OCI-M2 (cell line): Measurements from ENCODE around the gene RASA4B.
"Not testable (repeated sequence)": the region's sequence is repeated elsewhere in the genome, so short reads cannot be mapped to it uniquely, and the experiment has no call there.

Experiments
- DNase-seq: peaks from one replicate; lab custom pipeline; 2025; ENCODE audit not compliant: unreplicated experiment; lab: John Stamatoyannopoulos, UW

RASA4B gene

DNA sequence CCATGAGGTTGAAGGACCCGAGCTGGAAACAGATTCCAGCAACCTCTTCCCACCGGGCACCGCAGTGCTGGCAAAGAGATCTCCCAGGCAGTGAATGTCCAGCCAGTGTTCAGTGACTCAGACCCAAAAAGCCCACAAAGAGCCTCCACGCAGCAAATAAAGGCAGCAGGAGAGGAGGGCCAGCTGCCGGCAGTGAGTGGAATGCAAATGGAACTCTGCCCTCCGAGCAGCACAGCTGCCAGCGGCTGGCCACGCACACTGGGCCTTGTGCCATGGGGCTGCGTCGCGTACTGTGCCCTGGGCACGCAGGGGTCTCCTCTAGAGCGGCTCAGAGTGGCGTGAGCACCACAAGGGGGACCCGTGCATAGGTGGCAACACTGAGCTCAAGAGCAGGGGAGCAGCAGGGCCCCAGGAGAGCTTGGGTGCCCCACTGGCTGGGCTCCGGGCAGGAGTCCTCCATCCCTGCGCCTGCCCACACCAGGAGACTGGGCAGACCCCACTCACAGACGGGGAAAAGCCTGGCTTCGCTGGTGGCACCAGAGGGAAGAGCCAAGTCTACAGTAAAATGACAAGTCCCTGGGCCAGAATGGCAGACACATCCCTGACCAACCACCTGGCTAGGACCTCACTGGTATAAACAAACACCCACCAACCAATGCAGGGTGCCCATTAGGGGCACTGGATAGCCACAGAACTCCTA lies 42.7 kb downstream of the RASA4B start:
- DNase-seq, result not testable (repeated sequence)

DNA sequence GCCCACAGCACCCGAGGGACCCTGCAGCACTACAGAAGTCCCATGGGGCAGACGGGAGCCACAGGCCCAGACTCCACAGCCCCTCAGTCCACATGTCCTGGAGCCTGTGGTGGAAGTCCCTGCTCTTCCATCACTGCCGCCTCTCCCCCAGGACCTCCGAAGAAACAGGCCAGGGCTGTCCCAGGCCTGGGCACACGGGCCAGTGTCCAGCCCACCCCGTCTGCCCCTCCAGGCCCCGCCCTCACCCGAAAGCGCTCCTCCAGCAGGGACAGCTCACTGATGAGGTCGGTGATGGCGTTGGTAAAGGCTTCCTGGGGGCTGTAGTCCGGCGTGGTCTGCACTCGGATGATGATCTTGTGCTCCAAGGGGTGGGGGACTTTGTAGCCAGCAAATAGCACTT lies 43.5 kb downstream of the RASA4B start:
- not testable (repeated sequence) for DNase-seq

- DNase-seq, result no peak
Observed at GRCh38 chr7:102473271-102473991, 44.1 kb downstream of the RASA4B start.

DNA sequence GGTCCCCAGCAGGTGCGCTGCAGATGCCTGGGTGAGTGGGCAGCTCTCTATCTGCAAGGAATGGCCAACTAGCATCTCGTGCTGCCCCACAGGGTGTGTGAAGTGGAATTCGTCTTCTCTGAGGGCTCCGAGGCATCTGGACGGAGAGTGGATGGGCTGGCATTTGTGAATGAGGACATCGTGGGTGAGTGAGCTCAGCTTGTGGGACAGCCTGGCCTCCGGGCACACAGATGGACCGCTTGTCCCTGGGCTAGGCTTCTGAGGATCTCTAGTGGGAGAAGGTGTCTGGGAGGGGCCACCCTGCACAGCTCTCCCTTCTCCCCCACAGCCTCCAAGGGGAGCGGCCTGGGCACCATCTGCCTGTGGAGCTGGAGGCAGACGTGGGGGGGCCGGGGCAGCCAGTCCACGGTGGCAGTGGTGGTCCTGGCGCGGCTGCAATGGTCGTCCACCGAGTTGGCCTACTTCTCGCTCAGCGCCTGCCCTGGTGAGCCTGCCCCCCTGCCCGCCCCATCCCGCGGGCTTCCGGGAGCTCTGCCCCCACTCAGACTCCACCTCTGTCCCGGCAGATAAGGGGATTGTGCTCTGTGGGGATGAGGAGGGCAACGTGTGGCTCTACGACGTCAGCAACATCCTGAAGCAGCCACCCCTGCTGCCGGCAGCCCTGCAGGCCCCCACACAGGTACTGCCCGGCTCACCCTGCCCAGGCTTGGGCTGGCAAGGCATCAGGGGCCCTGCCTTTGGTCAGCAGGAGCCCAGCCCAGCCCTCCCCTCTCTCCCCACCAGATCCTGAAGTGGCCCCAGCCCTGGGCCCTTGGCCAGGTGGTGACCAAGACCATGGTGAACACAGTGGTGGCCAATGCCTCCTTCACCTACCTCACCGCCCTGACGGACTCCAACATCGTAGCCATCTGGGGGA lies 45.2 kb downstream of the RASA4B start:
- no peak for DNase-seq

- no peak for DNase-seq
Observed at GRCh38 chr7:102471791-102472125, 45.8 kb downstream of the RASA4B start.

DNA sequence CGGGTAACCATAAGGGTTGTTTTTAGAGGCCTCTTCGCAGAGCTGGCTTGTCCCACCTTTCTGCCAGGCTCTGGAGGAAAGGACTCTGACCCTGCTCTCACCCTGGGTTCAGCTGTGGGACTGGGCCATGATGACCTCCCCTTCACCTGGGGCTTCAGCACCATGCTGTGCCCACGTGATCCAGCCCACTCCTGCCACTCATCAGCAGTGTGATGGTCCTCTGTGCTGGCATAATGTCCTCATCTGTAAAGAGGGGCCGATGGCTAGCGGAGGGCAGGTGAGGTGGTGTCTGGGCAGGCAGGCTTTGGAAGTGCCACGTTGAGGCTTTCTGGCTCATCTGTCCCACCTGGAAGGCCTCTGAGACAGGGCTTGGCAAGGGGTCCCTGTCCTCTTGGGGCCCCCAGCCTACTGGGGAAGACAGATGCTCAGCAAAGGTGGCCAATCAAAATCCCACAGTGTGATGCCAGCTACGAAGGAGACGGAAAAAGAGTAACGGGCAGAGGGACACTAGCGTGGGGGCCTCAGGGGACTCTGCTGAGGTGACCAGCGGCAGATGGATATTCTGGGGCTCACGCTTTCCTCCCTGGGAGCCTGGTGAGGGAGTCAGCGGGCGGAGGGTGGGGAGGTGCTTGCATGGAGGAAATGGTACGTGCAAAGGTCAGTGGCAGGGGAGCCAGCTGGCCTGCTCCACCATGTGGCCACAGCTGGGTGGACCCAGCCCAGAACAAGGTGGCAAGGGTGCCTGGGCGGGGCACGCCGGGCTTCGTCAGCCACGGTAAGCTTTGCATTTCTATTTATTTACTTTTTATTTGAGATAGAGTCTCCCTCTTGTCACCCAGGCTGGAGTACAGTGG lies 47.4 kb downstream of the RASA4B start:
- DNase-seq, result no peak

DNA sequence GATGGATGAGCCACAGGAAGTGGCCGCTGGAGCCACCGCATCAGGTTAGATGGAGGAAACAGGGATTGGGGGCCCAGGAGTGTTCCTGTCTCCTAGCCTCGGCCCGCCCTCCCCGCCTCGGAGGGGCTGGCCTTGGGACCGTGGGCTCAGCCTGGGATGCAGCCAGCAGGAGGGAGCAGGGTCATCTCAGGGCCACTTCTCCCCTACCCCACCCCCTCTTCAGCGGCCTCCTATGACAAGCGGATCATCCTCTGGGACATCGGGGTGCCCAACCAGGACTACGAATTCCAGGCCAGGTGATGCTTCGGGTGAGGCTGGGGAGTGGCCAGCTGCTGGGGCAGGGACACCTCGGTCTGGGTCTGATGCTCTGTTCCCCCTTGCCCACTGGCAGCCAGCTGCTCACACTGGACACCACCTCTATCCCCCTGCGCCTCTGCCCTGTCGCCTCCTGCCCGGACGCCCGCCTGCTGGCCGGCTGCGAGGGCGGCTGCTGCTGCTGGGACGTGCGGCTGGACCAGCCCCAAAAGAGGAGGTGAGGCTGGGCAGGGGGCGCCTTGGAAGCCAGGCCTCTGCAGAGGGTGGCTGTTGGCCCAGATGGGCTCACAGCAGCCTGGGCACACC lies 48.1 kb downstream of the RASA4B start:
- no peak for DNase-seq

GRCh38 chr7:102468478-102469350 lies 48.9 kb downstream of the RASA4B start:
- no peak for DNase-seq

DNA sequence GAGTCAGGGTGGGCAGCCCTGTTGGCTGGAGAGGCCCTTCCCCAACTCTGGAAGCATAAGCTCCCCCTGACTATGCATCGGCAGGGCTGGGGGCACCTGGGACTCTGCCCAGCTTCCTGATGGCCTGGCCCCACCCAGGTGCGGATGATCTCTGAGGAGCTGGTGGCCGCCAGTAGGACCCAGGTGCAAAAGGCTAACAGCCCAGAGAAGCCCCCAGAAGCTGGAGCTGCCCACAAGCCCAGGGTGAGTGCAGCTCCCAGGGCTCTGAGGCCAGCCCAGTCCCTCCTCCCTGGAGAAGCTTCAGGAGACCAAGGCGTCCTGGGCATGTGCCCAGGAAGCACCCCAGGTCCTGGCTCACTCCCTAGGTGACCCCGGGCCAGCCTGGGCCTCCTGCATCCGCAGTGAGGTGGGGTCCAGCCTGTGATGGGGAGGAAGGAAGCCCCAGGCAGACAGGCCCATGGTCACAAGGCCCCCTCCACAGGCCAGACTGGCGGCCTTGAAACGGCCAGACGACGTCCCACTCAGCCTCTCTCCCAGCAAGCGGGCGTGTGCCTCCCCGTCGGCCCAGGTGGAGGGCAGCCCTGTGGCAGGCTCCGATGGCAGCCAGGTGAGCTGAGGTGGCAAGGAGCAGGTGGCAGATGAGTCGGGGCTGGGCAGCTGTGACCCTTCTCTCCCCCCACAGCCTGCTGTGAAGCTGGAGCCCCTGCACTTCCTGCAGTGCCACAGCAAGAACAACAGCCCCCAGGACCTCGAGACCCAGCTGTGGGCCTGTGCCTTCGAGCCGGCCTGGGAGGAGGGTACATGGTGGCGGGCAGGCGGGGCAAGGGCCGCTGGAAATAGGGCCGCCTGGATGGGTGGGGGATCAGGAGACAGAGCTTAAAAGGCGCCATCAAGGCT lies 49.7 kb downstream of the RASA4B start:
- DNase-seq, result no peak

DNA sequence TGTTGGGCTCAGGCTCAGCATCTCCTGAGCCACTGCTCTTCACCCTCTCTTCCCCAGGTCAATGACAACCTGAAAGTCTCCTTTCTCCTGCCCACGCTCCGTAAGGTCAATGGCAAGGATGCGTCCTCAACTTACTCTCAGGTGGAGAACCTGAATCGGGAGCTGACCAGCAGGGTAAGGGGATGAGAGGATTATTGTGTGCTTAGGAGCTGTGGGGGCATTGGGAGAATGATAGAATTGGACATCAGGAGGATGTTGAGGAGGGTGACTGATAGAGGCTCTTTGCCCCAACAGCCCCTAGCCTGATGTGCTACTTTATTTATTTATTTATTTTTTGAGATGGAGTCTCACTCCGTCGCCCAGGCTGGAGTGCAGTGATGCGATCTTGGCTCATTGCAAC lies 51.5 kb downstream of the RASA4B start:
- no peak for DNase-seq

DNA sequence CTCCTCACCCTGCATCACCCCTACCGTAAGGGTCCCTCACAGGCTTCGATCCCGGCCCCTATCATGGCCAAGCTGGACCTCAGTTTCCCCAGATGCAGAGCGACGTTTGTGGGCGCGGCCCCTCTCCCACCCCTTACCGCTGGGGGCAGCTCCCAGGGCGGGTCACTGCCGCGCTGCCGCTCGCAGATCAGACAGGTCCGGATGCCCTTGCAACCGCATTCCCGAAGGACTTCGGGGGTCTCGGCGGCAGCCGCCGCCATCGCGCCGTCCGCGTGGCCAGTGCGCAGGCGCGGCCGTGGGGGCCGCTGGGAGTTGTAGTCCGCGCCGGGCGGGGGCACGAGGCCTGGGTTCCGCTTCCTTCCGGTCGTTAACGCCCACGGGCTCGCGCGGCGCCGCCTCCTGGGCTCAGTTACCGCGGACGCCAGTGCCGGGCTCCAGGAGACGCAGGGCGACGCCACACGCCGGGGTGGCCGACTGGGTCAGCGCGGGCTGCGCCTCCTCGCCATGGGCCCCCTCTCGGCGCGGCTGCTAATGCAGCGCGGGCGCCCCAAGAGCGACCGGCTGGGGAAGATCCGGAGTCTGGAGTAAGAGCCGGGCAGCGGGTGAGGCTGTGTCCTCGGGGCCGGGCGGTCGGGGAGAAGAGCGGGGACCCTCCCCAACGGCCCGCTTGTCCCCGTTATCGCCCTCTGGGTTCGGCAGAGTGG lies 52.8 kb downstream of the RASA4B start, which contains the start of the genes ALKBH4 and LRWD1:
TSS of gene ALKBH4 (minus strand) at position 287 of the 704 bp plus-strand sequence. CDS start at position 260, 27 bp downstream.
TSS of gene LRWD1 (plus strand) at position 408 of the 704 bp plus-strand sequence. CDS start at position 505, 97 bp downstream.
- peak; percentile 61 for DNase-seq

DNA sequence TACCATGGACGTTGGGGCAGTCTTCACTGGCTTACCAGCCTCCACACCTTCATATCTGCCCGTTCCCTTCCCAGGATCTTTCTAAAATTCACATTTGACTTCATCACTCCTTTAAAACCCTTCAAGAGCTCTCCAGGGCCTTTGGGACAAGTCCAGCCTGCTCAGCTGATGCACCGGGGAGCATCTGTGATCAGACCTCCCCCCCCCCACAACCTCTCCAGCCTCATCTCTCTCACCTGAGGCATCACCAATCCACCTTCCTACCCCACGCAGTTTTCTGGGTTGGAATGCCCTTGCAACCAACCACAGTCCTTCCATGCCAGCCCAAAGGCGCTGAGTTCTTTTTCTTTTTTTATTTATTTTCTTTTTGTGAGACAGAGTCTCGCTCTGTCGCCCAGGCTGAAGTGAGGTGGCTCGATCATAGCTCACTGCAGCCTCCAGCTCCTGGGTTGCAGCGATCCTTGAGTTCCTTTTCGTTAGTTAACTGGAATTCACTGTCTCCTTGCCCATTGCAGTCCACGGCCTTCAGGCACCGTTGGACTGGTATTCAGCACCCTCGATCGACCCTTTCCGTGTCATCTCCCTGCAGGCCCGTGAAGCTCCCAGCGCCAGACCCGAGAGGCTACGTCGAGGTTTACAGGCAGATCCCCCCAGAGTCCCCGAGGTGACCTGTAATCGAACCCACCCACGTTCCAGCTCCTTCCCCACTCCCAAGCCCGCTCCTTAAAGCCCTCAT lies 53.6 kb downstream of the RASA4B start:
- no peak for DNase-seq

DNA sequence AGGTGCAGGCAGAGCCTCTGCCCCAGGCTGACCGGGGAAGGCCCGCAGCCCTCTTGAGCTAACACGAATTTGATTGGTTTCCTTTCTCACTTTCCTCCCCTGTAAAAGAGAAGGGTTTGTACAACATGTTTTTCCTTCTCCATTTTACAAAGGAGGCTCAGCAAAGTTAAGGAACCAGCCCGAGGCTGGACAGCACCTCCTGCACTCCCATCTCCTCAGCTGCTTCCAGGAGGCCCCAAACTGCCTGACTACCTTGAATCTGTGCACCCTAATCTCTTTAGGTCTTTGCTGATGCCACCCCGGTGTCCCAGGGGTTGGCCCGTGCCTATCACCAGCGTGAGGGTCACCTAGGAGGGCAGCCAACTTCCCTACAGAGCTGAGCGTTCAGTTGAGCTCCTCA lies 57.1 kb downstream of the RASA4B start:
- no peak for DNase-seq

GRCh38 chr7:102459221-102459844 lies 58.2 kb downstream of the RASA4B start:
- DNase-seq, result no peak

- no peak for DNase-seq
Observed at GRCh38 chr7:102457352-102457924, 60.1 kb downstream of the RASA4B start.

DNA sequence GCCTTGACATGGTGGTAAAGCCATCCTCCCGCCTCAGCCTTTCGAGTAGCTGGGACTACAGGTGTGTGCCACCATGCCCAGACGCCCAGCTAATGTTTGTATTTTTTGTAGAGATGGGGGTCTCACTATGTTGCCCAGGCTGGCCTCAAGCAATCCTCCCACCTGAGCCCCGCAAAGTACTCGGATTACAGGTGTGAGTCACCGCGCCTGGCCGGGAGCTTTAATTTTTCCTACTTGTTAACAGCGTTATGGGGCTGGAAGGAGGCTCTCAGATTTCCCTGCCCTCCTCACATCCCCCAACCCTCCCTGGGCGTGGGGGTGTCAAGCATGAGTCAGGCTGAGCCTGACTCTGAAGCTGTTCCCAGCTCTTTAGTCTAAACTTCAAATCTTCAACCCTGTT lies 61.2 kb downstream of the RASA4B start:
- no peak for DNase-seq
